Hepatic stellate cell (primary cell): Measurements from ENCODE around the gene CADM4.
"Not testable (repeated sequence)": the region's sequence is repeated elsewhere in the genome, so short reads cannot be mapped to it uniquely, and the experiment has no call there.

Experiments used
- DNase-seq: peaks from one replicate; pipeline ENCODE4 v3.0.0; 2011; ENCODE audit warnings: low spot score

The CADM4 gene

GRCh38 chr19:43606569-43607229 is 33.0 kb downstream of the CADM4 start:
- DNase-seq: no peak

GRCh38 chr19:43605875-43606568 is 33.6 kb downstream of the CADM4 start:
- DNase-seq: no peak

- not testable (repeated sequence) for DNase-seq
Observed at GRCh38 chr19:43600326-43600725, 39.3 kb downstream of the CADM4 start.

- no peak for DNase-seq
Observed at GRCh38 chr19:43599635-43600295, 39.9 kb downstream of the CADM4 start.

GRCh38 chr19:43598445-43599240 is 41.0 kb downstream of the CADM4 start:
- DNase-seq: no peak

- no peak for DNase-seq
Observed at GRCh38 chr19:43597876-43598275, 41.8 kb downstream of the CADM4 start.

GRCh38 chr19:43596842-43597461 is 42.7 kb downstream of the CADM4 start:
- no peak for DNase-seq

- DNase-seq: peak; percentile 100
Observed at GRCh38 chr19:43595999-43596841, 43.4 kb downstream of the CADM4 start, which contains the start of the genes IRGQ and ZNF576. IRGQ (minus strand) TSS chr19:43596134; CDS start chr19:43595338, 796 bp downstream. ZNF576 (plus strand) TSS chr19:43596595; CDS start chr19:43597109, 514 bp downstream.

GRCh38 chr19:43595605-43595998 is 44.0 kb downstream of the CADM4 start:
- no peak for DNase-seq

GRCh38 chr19:43594710-43595604 is 44.7 kb downstream of the CADM4 start:
- peak; percentile 49 for DNase-seq

GRCh38 chr19:43594081-43594697 is 45.5 kb downstream of the CADM4 start:
- DNase-seq: no peak

- DNase-seq: no peak
Observed at GRCh38 chr19:43592800-43593350, 46.8 kb downstream of the CADM4 start.

GRCh38 chr19:43591904-43592772 is 47.5 kb downstream of the CADM4 start:
- no peak for DNase-seq

GRCh38 chr19:43589678-43590077 is 50.0 kb downstream of the CADM4 start:
- DNase-seq: no peak

GRCh38 chr19:43589277-43589676 is 50.4 kb downstream of the CADM4 start:
- DNase-seq: no peak

GRCh38 chr19:43587029-43587428 is 52.6 kb downstream of the CADM4 start:
- not testable (repeated sequence) for DNase-seq

- no peak for DNase-seq
Observed at GRCh38 chr19:43586346-43586745, 53.3 kb downstream of the CADM4 start.

- no peak for DNase-seq
Observed at GRCh38 chr19:43584484-43584883, 55.2 kb downstream of the CADM4 start.
